Measurements from ENCODE around the gene FAM78B. TPM values are rescaled to one million over a fixed set of nuclear protein-coding genes. Genes with fewer than 3 reads are reported as not detected.

Gene FAM78B
- total RNA-seq, 4 donors from 2014 or later = 0.64 to 1.2 (median 0.81) TPM

GRCh38 chr1:166112425-166112824 lies 54.4 kb downstream of the FAM78B start:
- no peak for DNase-seq (ENCODE audit: low spot score in 2 of 2)
- 76% methylated on average over 2 of the region's 2 CpGs for WGBS, 2 donors
- no peak overlapping the region for H3K4me3 ChIP-seq (ENCODE audit: low read depth, poor library complexity, severe bottlenecking)
- intact Hi-C loops (cut with DNase I; ENCODE audit: low total_unique reads) = no loop called here
- TF ChIP-seq CTCF (IDR thresholded peaks at IDR 0.05) = no peak
- no peak for TF ChIP-seq POLR2A (IDR thresholded peaks at IDR 0.05)

- intact Hi-C loops (cut with DNase I; ENCODE audit: low total_unique reads) = no loop called here
- no peak for DNase-seq (ENCODE audit: low spot score in 2 of 2)
- no peak overlapping the region for H3K4me3 ChIP-seq (ENCODE audit: low read depth, poor library complexity, severe bottlenecking)
- no peak for TF ChIP-seq CTCF (IDR thresholded peaks at IDR 0.05)
- TF ChIP-seq POLR2A (IDR thresholded peaks at IDR 0.05) = no peak
- 53 to 66% methylated on average over 3 of the region's 3 CpGs for WGBS, 2 donors
These were observed 55.4 kb downstream of the FAM78B start for GRCh38 chr1:166111430-166111829.

- intact Hi-C loops (cut with DNase I; ENCODE audit: low total_unique reads) = no loop called here
- TF ChIP-seq POLR2A (IDR thresholded peaks at IDR 0.05) = no peak
- TF ChIP-seq CTCF (IDR thresholded peaks at IDR 0.05) = no peak
- H3K4me3 ChIP-seq (ENCODE audit: low read depth, poor library complexity, severe bottlenecking) = no peak overlapping the region
- no peak for DNase-seq (ENCODE audit: low spot score in 2 of 2)
- 56 to 65% methylated on average over 4 of the region's 4 CpGs for WGBS, 2 donors
These were observed 76.6 kb downstream of the FAM78B start for GRCh38 chr1:166090244-166090643.

- 16 to 34% methylated on average over 6 of the region's 6 CpGs for WGBS, 2 donors
- no peak for TF ChIP-seq CTCF (IDR thresholded peaks at IDR 0.05)
- TF ChIP-seq POLR2A (IDR thresholded peaks at IDR 0.05) = no peak
These were observed 77.0 kb downstream of the FAM78B start for GRCh38 chr1:166089804-166090203.

GRCh38 chr1:166088572-166088955 lies 78.2 kb downstream of the FAM78B start:
- intact Hi-C loops (cut with DNase I; ENCODE audit: low total_unique reads) = no loop called here
- TF ChIP-seq CTCF (IDR thresholded peaks at IDR 0.05) (no peak), POLR2A (IDR thresholded peaks at IDR 0.05) (no peak)
- DNase-seq (ENCODE audit: low spot score in 2 of 2) = no peak
- WGBS, 2 donors = 61 to 77% methylated on average over 4 of the region's 4 CpGs
- no peak overlapping the region for H3K4me3 ChIP-seq (ENCODE audit: low read depth, poor library complexity, severe bottlenecking)

More at GRCh38 chr1:166089804-166090203, 77.0 kb downstream of the FAM78B start:
- no peak overlapping the region for H3K4me3 ChIP-seq (ENCODE audit: low read depth, poor library complexity, severe bottlenecking)
- DNase-seq (ENCODE audit: low spot score in 2 of 2) = no peak
- intact Hi-C loops (cut with DNase I; ENCODE audit: low total_unique reads) = no loop called here

Data from lower leg skin (tissue), 4 donors.